K562 (cell line): ENCODE measurements around the gene ARHGEF16. TPM values are rescaled to one million over a fixed set of nuclear protein-coding genes. Genes with fewer than 3 reads are reported as not detected.

ENCODE experiments used
- ATAC-seq: fragments of 200-7000 bp; cut with Tn5 transposase; 3 replicates; pipeline ENCODE4 v1.9.1; 2020; ENCODE audit warnings: moderate library complexity
- BruUV-seq: library from RNA; stranded (reverse); fragments of 400-500 nt; replicated peaks from 2 replicates; lab custom pipeline; 2021; lab: Mats Ljungman, UMichigan
- CTCF ChIA-PET: fragments of 300-600 bp; formaldehyde crosslinking; extraction: SDS; loops from one replicate; lab custom pipeline; 2021; ENCODE audit warnings: low intra/inter-chr PET ratio; lab: Yijun Ruan, JAX
- POLR2A ChIA-PET: fragments of 300-600, 350-650 bp; sonication (Branson Sonifier 250); formaldehyde crosslinking; extraction: SDS; loops from one replicate; lab custom pipeline; 2021; ENCODE audit warnings: antibody characterized with exemption, inconsistent platforms; lab: Yijun Ruan, JAX
- DNase-seq, 4 experiments: peaks; one replicate each; pipeline versions ENCODE4 v3.0.0 to v3.0.0-alpha.2; 2011 to 2018; ENCODE audit warnings: low spot score in 3 of 4, mixed read lengths in 3 of 4; ENCODE audit errors: extremely low read depth in 1 of 4
- FAIRE-seq: peaks from 2 replicates; lab custom pipeline; 2011; peaks lifted over from hg19 to GRCh38; lab: Jason Lieb, UNC
- H2AFZ ChIP-seq: 2 replicates; pipeline ENCODE4 v1.6.0; 2011; ENCODE audit warnings: low read depth, low read length, control low read depth, inconsistent platforms
- H3K27ac ChIP-seq: fragments of 200-600 bp; 3 replicates; pipeline ENCODE4 v1.8.0; 2011; ENCODE audit warnings: low read depth, mild to moderate bottlenecking, control low read depth, inconsistent platforms, low read length, moderate library complexity, mixed read lengths; ENCODE audit errors: extremely low read depth
- H3K27me3 ChIP-seq, 2 experiments: fragments of 300-600 bp in 1 of 2; 2 replicates in 1 of 2; 3 replicates in 1 of 2; pipeline versions ENCODE4 v1.6.0 to v1.8.0; 2011; ENCODE audit warnings: inconsistent platforms in 2 of 2, low read length in 2 of 2, mild to moderate bottlenecking in 1 of 2, mixed read lengths in 1 of 2, moderate library complexity in 1 of 2; ENCODE audit not compliant: control insufficient read depth in 2 of 2, insufficient read depth in 2 of 2
- H3K36me3 ChIP-seq: fragments of 300-600 bp; 3 replicates; pipeline ENCODE4 v1.8.0; 2011; ENCODE audit warnings: mild to moderate bottlenecking, low read length, inconsistent platforms; ENCODE audit not compliant: control insufficient read depth, insufficient read depth
- H3K4me1 ChIP-seq, 2 experiments: fragments of 200-600 bp in 1 of 2; replicated peaks in 1 of 2; 2 replicates in 1 of 2; 3 replicates in 1 of 2; pipeline versions ENCODE4 v1.5.1 to v1.8.0; 2011; ENCODE audit warnings: inconsistent platforms in 2 of 2, low read length in 2 of 2, mild to moderate bottlenecking in 1 of 2, mixed read lengths in 1 of 2, moderate library complexity in 1 of 2; ENCODE audit not compliant: control insufficient read depth in 2 of 2, insufficient read depth in 2 of 2
- H3K4me2 ChIP-seq: 2 replicates; pipeline ENCODE4 v1.6.1; 2011; ENCODE audit warnings: low read length, control low read depth, inconsistent platforms, mixed read lengths; ENCODE audit not compliant: insufficient read depth
- H3K4me3 ChIP-seq: fragments of 200-600 bp; sonication (generic), shearing (Covaris generic); 2 replicates; pipeline ENCODE4 v1.5.1; 2016; ENCODE audit warnings: control low read depth, inconsistent platforms
- H3K79me2 ChIP-seq: fragments of 200-600 bp; 3 replicates; pipeline ENCODE4 v1.8.0; 2011; ENCODE audit warnings: low read length, inconsistent platforms; ENCODE audit not compliant: control insufficient read depth, insufficient read depth
- H3K9ac ChIP-seq, 2 experiments: 2 replicates each; pipeline versions ENCODE4 v1.6.0 to v1.6.1; 2011; ENCODE audit warnings: low read depth in 2 of 2, low read length in 2 of 2, control low read depth in 1 of 2, inconsistent platforms in 1 of 2, mild to moderate bottlenecking in 1 of 2, mixed read lengths in 1 of 2; ENCODE audit not compliant: insufficient read depth in 1 of 2
- H3K9me1 ChIP-seq: one replicate; pipeline ENCODE4 v1.6.0; 2011; ENCODE audit warnings: inconsistent platforms, mild to moderate bottlenecking, low read length, moderate library complexity; ENCODE audit not compliant: control insufficient read depth, insufficient read depth
- H3K9me3 ChIP-seq: replicated peaks from 2 replicates; pipeline ENCODE4 v1.5.1; 2011; ENCODE audit warnings: low read depth, low read length, inconsistent platforms; ENCODE audit not compliant: control insufficient read depth, insufficient read depth
- H4K20me1 ChIP-seq: replicated peaks from 2 replicates; pipeline ENCODE4 v1.6.1; 2011; ENCODE audit warnings: low read length, inconsistent platforms, mixed read lengths; ENCODE audit not compliant: control insufficient read depth, insufficient read depth
- ESRRB ChIP-seq: fragments of 250-450 bp; sonication (Bioruptor Pico); IDR thresholded peaks from 2 replicates; pipeline ENCODE4 v1.5.0; 2020; ENCODE audit warnings: mild to moderate bottlenecking, moderate library complexity, borderline replicate concordance
- HMBOX1 ChIP-seq: sonication (generic); IDR thresholded peaks from 2 replicates; pipeline ENCODE4 v1.6.1; 2016
- JUND ChIP-seq, 2 experiments: IDR thresholded peaks; 2 replicates in 1 of 2; 3 replicates in 1 of 2; pipeline ENCODE4 v1.6.1; 2011; ENCODE audit warnings: borderline replicate concordance in 2 of 2, low read depth in 2 of 2, low read length in 2 of 2, improper control_type of control experiment in 1 of 2, missing biosample characterization in 1 of 2, missing genetic modification characterization in 1 of 2, missing genetic modification reagents in 1 of 2
- KDM5B ChIP-seq: fragments of 200-600 bp; sonication (generic); IDR thresholded peaks from 2 replicates; pipeline ENCODE4 v1.6.1; 2012; ENCODE audit warnings: low read depth, mild to moderate bottlenecking, moderate library complexity, low read length, control low read depth, inconsistent platforms; ENCODE audit not compliant: insufficient replicate concordance
- RREB1 ChIP-seq: fragments of 250-450 bp; sonication (Bioruptor Pico); IDR thresholded peaks from 2 replicates; pipeline ENCODE4 v1.4.0; 2020
- ZBTB12 ChIP-seq: fragments of 250-450 bp; sonication (Bioruptor Pico); IDR thresholded peaks from 2 replicates; pipeline ENCODE4 v1.4.0; 2020
- ZBTB34 ChIP-seq: fragments of 250-450 bp; sonication (Bioruptor Pico); IDR thresholded peaks from 2 replicates; pipeline ENCODE4 v1.8.0; 2021; ENCODE audit warnings: mild to moderate bottlenecking, moderate library complexity
- ZBTB43 ChIP-seq: sonication (generic); formaldehyde crosslinking; IDR thresholded peaks from 2 replicates; pipeline ENCODE4 v1.8.0; 2023; ENCODE audit warnings: mild to moderate bottlenecking, missing genetic modification reagents
- ZFPM2 ChIP-seq: fragments of 250-450 bp; sonication (Bioruptor Pico); IDR thresholded peaks from 2 replicates; pipeline ENCODE4 v1.5.1; 2022; ENCODE audit warnings: mild to moderate bottlenecking
- ZNF239 ChIP-seq: fragments of 250-450 bp; sonication (Bioruptor Pico); IDR thresholded peaks from 2 replicates; pipeline ENCODE4 v1.4.0; 2020; ENCODE audit warnings: mild to moderate bottlenecking
- ZSCAN32 ChIP-seq: fragments of 450-650 bp; formaldehyde crosslinking; IDR thresholded peaks from 2 replicates; pipeline ENCODE4 v1.4.0; 2020; ENCODE audit warnings: mild to moderate bottlenecking, moderate library complexity
- WGBS: fragments of 100-300 bp; shearing (Covaris generic); methylation state at CpG from one replicate; pipeline ENCODE4 v1.1.6; 2016; ENCODE audit warnings: low coverage, mixed read lengths; ENCODE audit not compliant: insufficient coverage; ENCODE audit errors: missing lambda C conversion rate; 5-methylcytosine and 5-hydroxymethylcytosine counted together
- in situ Hi-C: fragments of 300-500 bp; cut with MboI; formaldehyde crosslinking; loops from 4 replicates; pipeline ENCODE4 v1.15.0; 2018; ENCODE audit warnings: inconsistent platforms, mixed read lengths
- intact Hi-C: fragments of 100-400 bp; cut with micrococcal nuclease; formaldehyde crosslinking; loops from 2 replicates; pipeline ENCODE4 v1.14.2; 2022
- polyA plus RNA-seq, 8 experiments: library from polyadenylated mRNA; depleted of rRNA in 4 of 8; stranded (reverse) in 5 of 8; unstranded in 3 of 8; fragments of >200 nt; fragmentation: Nextera tagmentation in 2 of 8; fragmentation: Illumina TruSeq in 1 of 8; extraction: Ambion mirVana in 2 of 8; extraction: Trizol in 1 of 8; gene quantifications; 2 replicates each; pipeline versions ENCODE4 v1.2.1 to v1.2.3, GENCODE V29; 2011 to 2014; ENCODE audit warnings: inconsistent platforms in 1 of 8, missing spikeins in 1 of 8
- total RNA-seq, 7 experiments: library from RNA; depleted of rRNA in 6 of 7; stranded (reverse); fragments of >200 nt in 6 of 7; fragmentation: Illumina TruSeq in 2 of 7; extraction: Trizol in 2 of 7; gene quantifications; 2 replicates each; pipeline versions ENCODE4 v1.2.1 to v1.2.3, GENCODE V29; 2011 to 2021; ENCODE audit warnings: low replicate concordance in 1 of 7

Gene ARHGEF16
- total and polyA plus RNA-seq, 9 of the 15 experiments (the other 6 are each of a cell fraction or from before 2014, with no cell fraction given), result 0.15 to 1.2 (median 0.49) TPM; not detected in 2

- BruUV-seq, result no TSS peak
- no peak overlapping the region for H2AFZ ChIP-seq
- FAIRE-seq, result no peak
- ATAC-seq, result no peak
- H3K27ac ChIP-seq, result no peak overlapping the region
- intact Hi-C loops, result no loop called here
- no peak overlapping the region for H3K4me3 ChIP-seq
- peaks cover 0 to 30% of the 10 kb centered on the region in 2 experiments; a peak in 2 of 5 replicates for H3K4me1 ChIP-seq
- peaks cover 56% of the 10 kb centered on the region for H4K20me1 ChIP-seq
- CTCF ChIA-PET, result no interaction called here
- 11% methylated on average over 13 of the region's 13 CpGs for WGBS
- H3K9me1 ChIP-seq, result no peaks in the 10 kb centered on the region
- no peaks in the 10 kb centered on the region for H3K9me3 ChIP-seq
- H3K4me2 ChIP-seq, result no peak overlapping the region
- no peak for TF ChIP-seq ZSCAN32
- TF ChIP-seq ZBTB12, result no peak
- no peak for TF ChIP-seq KDM5B
- TF ChIP-seq ESRRB (CRISPR knock-in tag), result no peak
- TF ChIP-seq JUND (IDR thresholded peaks at IDR 0.05; ENCODE audit: borderline replicate concordance, low read depth, low read length), result no peak
- TF ChIP-seq JUND (tag; IDR thresholded peaks at IDR 0.05; ENCODE audit: borderline replicate concordance, low read depth, low read length), result no peak
- no peak for TF ChIP-seq HMBOX1
- TF ChIP-seq RREB1 (CRISPR knock-in tag), result no peak
- no peak for TF ChIP-seq ZNF239 (CRISPR knock-in tag)
- no peak for TF ChIP-seq ZBTB43 (CRISPR knock-in tag)
- TF ChIP-seq ZBTB34 (CRISPR knock-in tag), result no peak
- no peak for TF ChIP-seq ZFPM2 (CRISPR knock-in tag)
- in situ Hi-C loops, result no loop called here
- no peak for DNase-seq
- H3K79me2 ChIP-seq, result no peaks in the 10 kb centered on the region
- POLR2A ChIA-PET, result no interaction called here
- H3K9ac ChIP-seq, result no peak overlapping the region; a peak in 1 of 4 replicates
- H3K27me3 ChIP-seq, result peaks cover 67 to 94% of the 10 kb centered on the region in 2 experiments; a peak in 4 of 5 replicates
- H3K36me3 ChIP-seq, result no peaks in the 10 kb centered on the region
Measured at GRCh38 chr1:3461934-3462275, 7.4 kb downstream of the ARHGEF16 start.
